ENCODE data around the gene ELK3. TPM values are rescaled to one million over a fixed set of nuclear protein-coding genes. Genes with fewer than 3 reads are reported as not detected.

ELK3 gene
- total and polyA plus RNA-seq, 4 experiments from 2014 or later: 20.8 to 56.5 (median 56.4) TPM

- peaks cover 82 to 100% (median 92%) of the 10 kb centered on the region in 4 donors for H3K4me1 Mint-ChIP-seq
- peak overlapping the region; percentile 92 to 100 (median 98) for H3K27ac Mint-ChIP-seq
- Histone ChIP-seq H3K4me1 (ENCODE audit: insufficient read depth, low read length) (peaks cover 100% of the 10 kb centered on the region), H3K36me3 (ENCODE audit: insufficient read depth, low read length) (no peaks in the 10 kb centered on the region), H3K27me3 (ENCODE audit: insufficient read depth, low read length) (no peaks in the 10 kb centered on the region), H3K27ac (ENCODE audit: low read depth, low read length) (peak overlapping the region; percentile 62), H3K9me3 (ENCODE audit: control insufficient read depth in 1 of 2, low read length in 2 of 2) (no peaks in the 10 kb centered on the region), H3K4me3 (ENCODE audit: low read length in 2 of 2) (no peak overlapping the region)
- H3K4me3 Mint-ChIP-seq: peak overlapping the region; percentile 57 to 96 (median 86)
- no peaks in the 10 kb centered on the region for H3K27me3 Mint-ChIP-seq
- no peak for DNase-seq
- peaks cover 0 to 2% (median 0%) of the 10 kb centered on the region in 8 donors for H3K9me3 Mint-ChIP-seq
- ChIA-PET POLR2A (ENCODE audit: partially characterized antibody) (interaction anchor here (0.7 to 8.4 kb wide), 9 partner anchors 7 to 308 kb away, joined by 3 to 233 read pairs (median 9); partner anchors contain the start of gene LTA4H), CTCF (ENCODE audit: partially characterized antibody) (interaction anchor here (1.4 to 9.8 kb wide), 7 partner anchors 8 to 308 kb away, joined by 3 to 206 read pairs (median 10); no protein-coding TSS in a partner anchor)
- peaks cover 5 to 7% of the 10 kb centered on the region in 2 donors for H3K36me3 Mint-ChIP-seq
- intact Hi-C loops (cut with micrococcal nuclease): no loop called here
These were observed 14.8 kb downstream of the ELK3 start for GRCh38 chr12:96208801-96209549.

- Histone ChIP-seq H3K4me1 (ENCODE audit: insufficient read depth, low read length) (peaks cover 100% of the 10 kb centered on the region), H3K9me3 (ENCODE audit: control insufficient read depth in 1 of 2, low read length in 2 of 2) (no peaks in the 10 kb centered on the region), H3K27me3 (ENCODE audit: insufficient read depth, low read length) (no peaks in the 10 kb centered on the region), H3K36me3 (ENCODE audit: insufficient read depth, low read length) (no peaks in the 10 kb centered on the region), H3K4me3 (ENCODE audit: low read length in 2 of 2) (peak overlapping the region; percentile 35 to 36), H3K27ac (ENCODE audit: low read depth, low read length) (peak overlapping the region; percentile 62)
- H3K27me3 Mint-ChIP-seq: no peaks in the 10 kb centered on the region
- H3K4me3 Mint-ChIP-seq: peak overlapping the region; percentile 81 to 96 (median 88)
- ChIA-PET POLR2A (ENCODE audit: partially characterized antibody) (interaction anchor here (0.6 to 8.4 kb wide), 13 partner anchors 9 to 306 kb away, joined by 3 to 233 read pairs (median 6); partner anchors contain the start of genes CDK17 and LTA4H), CTCF (ENCODE audit: partially characterized antibody) (interaction anchor here (0.7 to 9.8 kb wide), 16 partner anchors 9 to 306 kb away, joined by 3 to 206 read pairs (median 8); partner anchors contain the start of gene CDK17)
- peak; percentile 45 to 59 (median 52) for DNase-seq
- peaks cover 9 to 13% of the 10 kb centered on the region in 2 donors for H3K36me3 Mint-ChIP-seq
- H3K4me1 Mint-ChIP-seq: peaks cover 76 to 98% (median 88%) of the 10 kb centered on the region in 4 donors
- intact Hi-C loops (cut with micrococcal nuclease): loop anchor here (1.0 kb wide), 1 partner anchor 11 kb away; no protein-coding TSS in a partner anchor
- peaks cover 0 to 2% (median 0%) of the 10 kb centered on the region in 8 donors for H3K9me3 Mint-ChIP-seq
- H3K27ac Mint-ChIP-seq: peak overlapping the region; percentile 92 to 100 (median 98)
These were observed 16.3 kb downstream of the ELK3 start for GRCh38 chr12:96210376-96211055.

GRCh38 chr12:96211988-96212387 lies 17.8 kb downstream of the ELK3 start:
- Mint-ChIP-seq H3K9me3 (peaks cover 0 to 2% (median 0%) of the 10 kb centered on the region in 8 donors), H3K4me1 (peaks cover 66 to 95% (median 78%) of the 10 kb centered on the region in 4 donors), H3K27me3 (no peaks in the 10 kb centered on the region), H3K4me3 (peak overlapping the region; percentile 75 to 96 (median 84)), H3K36me3 (peaks cover 8 to 17% of the 10 kb centered on the region in 2 donors), H3K27ac (peak overlapping the region; percentile 89 to 100 (median 96))
- Histone ChIP-seq H3K27ac (ENCODE audit: low read depth, low read length) (peak overlapping the region; percentile 62), H3K4me3 (ENCODE audit: low read length in 2 of 2) (peak overlapping the region in 1 of 2 donors; percentile 20), H3K4me1 (ENCODE audit: insufficient read depth, low read length) (peaks cover 95% of the 10 kb centered on the region), H3K9me3 (ENCODE audit: control insufficient read depth in 1 of 2, low read length in 2 of 2) (no peaks in the 10 kb centered on the region), H3K36me3 (ENCODE audit: insufficient read depth, low read length) (no peaks in the 10 kb centered on the region), H3K27me3 (ENCODE audit: insufficient read depth, low read length) (no peaks in the 10 kb centered on the region)
- POLR2A ChIA-PET (ENCODE audit: partially characterized antibody): interaction anchor here (0.6 to 8.4 kb wide), 12 partner anchors 10 to 304 kb away, joined by 3 to 233 read pairs (median 5); partner anchors contain the start of gene CDK17
- DNase-seq: peak; percentile 36 to 59 (median 41)
- intact Hi-C loops (cut with micrococcal nuclease): no loop called here
- CTCF ChIA-PET (ENCODE audit: partially characterized antibody): interaction anchor here (0.7 to 10.5 kb wide), 21 partner anchors 10 to 305 kb away, joined by 3 to 206 read pairs (median 3); partner anchors contain the start of gene CDK17

- intact Hi-C loops (cut with micrococcal nuclease): no loop called here
- POLR2A ChIA-PET (ENCODE audit: partially characterized antibody): interaction anchor here (0.7 to 8.4 kb wide), 11 partner anchors 11 to 304 kb away, joined by 3 to 233 read pairs (median 5); partner anchors contain the start of gene CDK17
- no peaks in the 10 kb centered on the region for H3K9me3 ChIP-seq (ENCODE audit: control insufficient read depth in 1 of 2, low read length in 2 of 2)
- peak overlapping the region in 1 of 2 donors; percentile 20 for H3K4me3 ChIP-seq (ENCODE audit: low read length in 2 of 2)
- H3K4me1 Mint-ChIP-seq: peaks cover 59 to 88% (median 72%) of the 10 kb centered on the region in 4 donors
- H3K27ac Mint-ChIP-seq: peak overlapping the region; percentile 89 to 100 (median 94)
- H3K27me3 Mint-ChIP-seq: no peaks in the 10 kb centered on the region
- H3K9me3 Mint-ChIP-seq: peaks cover 0 to 2% (median 0%) of the 10 kb centered on the region in 8 donors
- H3K4me1 ChIP-seq (ENCODE audit: insufficient read depth, low read length): peaks cover 88% of the 10 kb centered on the region
- peaks cover 11 to 21% of the 10 kb centered on the region in 2 donors for H3K36me3 Mint-ChIP-seq
- H3K36me3 ChIP-seq (ENCODE audit: insufficient read depth, low read length): no peaks in the 10 kb centered on the region
- CTCF ChIA-PET (ENCODE audit: partially characterized antibody): interaction anchor here (0.8 to 10.5 kb wide), 17 partner anchors 9 to 310 kb away, joined by 3 to 206 read pairs (median 5); partner anchors contain the start of gene CDK17
- DNase-seq: no peak
- no peaks in the 10 kb centered on the region for H3K27me3 ChIP-seq (ENCODE audit: insufficient read depth, low read length)
- peak overlapping the region; percentile 62 for H3K27ac ChIP-seq (ENCODE audit: low read depth, low read length)
- H3K4me3 Mint-ChIP-seq: peak overlapping the region; percentile 75 to 96 (median 84)
These were observed 18.5 kb downstream of the ELK3 start for GRCh38 chr12:96212456-96213375.

- peaks cover 81% of the 10 kb centered on the region for H3K4me1 ChIP-seq (ENCODE audit: insufficient read depth, low read length)
- H3K36me3 Mint-ChIP-seq: peaks cover 11 to 24% of the 10 kb centered on the region in 2 donors
- no peaks in the 10 kb centered on the region for H3K9me3 ChIP-seq (ENCODE audit: control insufficient read depth in 1 of 2, low read length in 2 of 2)
- H3K9me3 Mint-ChIP-seq: peaks cover 0 to 2% (median 0%) of the 10 kb centered on the region in 8 donors
- POLR2A ChIA-PET (ENCODE audit: partially characterized antibody): interaction anchor here (1.7 to 3.7 kb wide), 4 partner anchors 37 to 187 kb away, joined by 5 to 28 read pairs (median 8); partner anchors contain the start of gene CDK17
- H3K27ac ChIP-seq (ENCODE audit: low read depth, low read length): peak overlapping the region; percentile 62
- no peak for DNase-seq
- intact Hi-C loops (cut with micrococcal nuclease): loop anchor here (2.0 kb wide), 1 partner anchor 77 kb away; no protein-coding TSS in a partner anchor
- peak overlapping the region; percentile 85 to 100 (median 92) for H3K27ac Mint-ChIP-seq
- H3K4me1 Mint-ChIP-seq: peaks cover 54 to 81% (median 66%) of the 10 kb centered on the region in 4 donors
- no peak overlapping the region for H3K4me3 ChIP-seq (ENCODE audit: low read length in 2 of 2)
- no peaks in the 10 kb centered on the region for H3K36me3 ChIP-seq (ENCODE audit: insufficient read depth, low read length)
- H3K27me3 Mint-ChIP-seq: no peaks in the 10 kb centered on the region
- CTCF ChIA-PET (ENCODE audit: partially characterized antibody): interaction anchor here (0.9 to 10.5 kb wide), 9 partner anchors 13 to 303 kb away, joined by 3 to 206 read pairs (median 26); no protein-coding TSS in a partner anchor
- no peaks in the 10 kb centered on the region for H3K27me3 ChIP-seq (ENCODE audit: insufficient read depth, low read length)
- peak overlapping the region in 6 of 8 donors; percentile 36 to 96 (median 77) for H3K4me3 Mint-ChIP-seq
These were observed 19.7 kb downstream of the ELK3 start for GRCh38 chr12:96213869-96214268.

- H3K27me3 Mint-ChIP-seq: no peaks in the 10 kb centered on the region
These were observed 21.7 kb downstream of the ELK3 start for GRCh38 chr12:96215919-96216273.

More at GRCh38 chr12:96215919-96216273, 21.7 kb downstream of the ELK3 start:
- Histone ChIP-seq H3K36me3 (ENCODE audit: insufficient read depth, low read length) (no peaks in the 10 kb centered on the region), H3K4me3 (ENCODE audit: low read length in 2 of 2) (no peak overlapping the region), H3K27ac (ENCODE audit: low read depth, low read length) (peak overlapping the region; percentile 45), H3K27me3 (ENCODE audit: insufficient read depth, low read length) (no peaks in the 10 kb centered on the region), H3K9me3 (ENCODE audit: control insufficient read depth in 1 of 2, low read length in 2 of 2) (no peaks in the 10 kb centered on the region), H3K4me1 (ENCODE audit: insufficient read depth, low read length) (peaks cover 60% of the 10 kb centered on the region)
- peak overlapping the region in 1 of 8 donors; percentile 26 for H3K4me3 Mint-ChIP-seq
- H3K4me1 Mint-ChIP-seq: peaks cover 44 to 76% (median 62%) of the 10 kb centered on the region in 4 donors
- CTCF ChIA-PET (ENCODE audit: partially characterized antibody): interaction anchor here (0.6 to 10.5 kb wide), 62 partner anchors 8 to 308 kb away, joined by 3 to 206 read pairs (median 5); partner anchors contain the start of genes CDK17 and CFAP54
- POLR2A ChIA-PET (ENCODE audit: partially characterized antibody): interaction anchor here (0.8 to 3.7 kb wide), 6 partner anchors 9 to 185 kb away, joined by 3 to 28 read pairs (median 4); partner anchors contain the start of gene CDK17
- no peaks in the 10 kb centered on the region for H3K9me3 Mint-ChIP-seq
- H3K27ac Mint-ChIP-seq: peak overlapping the region; percentile 56 to 96 (median 87)
- no peak for DNase-seq
- intact Hi-C loops (cut with micrococcal nuclease): loop anchor here (1.0 to 2.0 kb wide), 6 partner anchors 21 to 300 kb away; partner anchors contain the start of genes CDK17 and CFAP54
- peaks cover 16 to 37% of the 10 kb centered on the region in 2 donors for H3K36me3 Mint-ChIP-seq
